HFF-Myc (cell line): Measurements from ENCODE around the gene ATP6V1A.

Experiments used
- DNase-seq: peaks from one replicate; pipeline ENCODE4 v3.0.0-alpha.2; 2011; ENCODE audit warnings: low read depth; ENCODE audit errors: extremely low read depth
- H3K4me3 ChIP-seq: replicated peaks from 2 replicates; pipeline ENCODE4 v1.5.1; 2011; ENCODE audit warnings: low read depth, mild to moderate bottlenecking, control low read depth, low read length
- TF ChIP-seq, protein P1 (sequence below): IDR thresholded peaks from 2 replicates; pipeline ENCODE4 v1.5.1; 2012; ENCODE audit warnings: mild to moderate bottlenecking, low read depth, low read length, control low read depth; ENCODE audit errors: missing control alignments

ATP6V1A gene

DNA sequence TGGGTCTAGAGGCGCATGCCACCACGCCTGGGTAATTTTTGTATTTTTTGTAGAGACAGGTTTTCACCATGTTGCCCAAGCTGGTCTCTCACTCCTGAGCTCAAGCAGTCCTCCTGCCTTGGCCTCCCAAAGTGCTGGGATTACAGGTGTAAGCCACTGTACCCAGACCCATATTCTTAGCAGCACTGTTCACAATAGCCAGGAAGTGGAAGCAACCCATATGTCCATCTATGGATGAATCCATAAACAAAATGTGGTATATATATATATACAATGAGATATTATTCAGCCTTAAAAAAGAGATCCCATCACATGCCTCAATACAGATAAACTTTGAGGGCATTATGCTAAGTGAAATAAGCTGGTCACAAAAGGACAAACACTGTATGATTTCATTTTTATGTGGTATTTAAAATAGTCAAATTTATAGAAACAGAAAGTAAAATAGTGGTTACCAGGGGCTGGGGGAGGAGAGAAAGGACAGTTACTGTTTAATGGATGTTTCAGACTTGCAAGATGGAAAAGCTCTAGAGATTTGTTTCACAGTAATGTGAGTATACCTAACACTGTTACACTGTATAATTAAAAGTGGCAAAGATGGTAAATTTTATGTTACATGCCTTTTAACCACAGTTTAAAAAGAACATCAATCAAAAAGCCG, 56.1 kb downstream of the ATP6V1A start:
- DNase-seq = no peak
- TF ChIP-seq, protein P1, sequence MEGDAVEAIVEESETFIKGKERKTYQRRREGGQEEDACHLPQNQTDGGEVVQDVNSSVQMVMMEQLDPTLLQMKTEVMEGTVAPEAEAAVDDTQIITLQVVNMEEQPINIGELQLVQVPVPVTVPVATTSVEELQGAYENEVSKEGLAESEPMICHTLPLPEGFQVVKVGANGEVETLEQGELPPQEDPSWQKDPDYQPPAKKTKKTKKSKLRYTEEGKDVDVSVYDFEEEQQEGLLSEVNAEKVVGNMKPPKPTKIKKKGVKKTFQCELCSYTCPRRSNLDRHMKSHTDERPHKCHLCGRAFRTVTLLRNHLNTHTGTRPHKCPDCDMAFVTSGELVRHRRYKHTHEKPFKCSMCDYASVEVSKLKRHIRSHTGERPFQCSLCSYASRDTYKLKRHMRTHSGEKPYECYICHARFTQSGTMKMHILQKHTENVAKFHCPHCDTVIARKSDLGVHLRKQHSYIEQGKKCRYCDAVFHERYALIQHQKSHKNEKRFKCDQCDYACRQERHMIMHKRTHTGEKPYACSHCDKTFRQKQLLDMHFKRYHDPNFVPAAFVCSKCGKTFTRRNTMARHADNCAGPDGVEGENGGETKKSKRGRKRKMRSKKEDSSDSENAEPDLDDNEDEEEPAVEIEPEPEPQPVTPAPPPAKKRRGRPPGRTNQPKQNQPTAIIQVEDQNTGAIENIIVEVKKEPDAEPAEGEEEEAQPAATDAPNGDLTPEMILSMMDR = no peak
- no peak overlapping the region for H3K4me3 ChIP-seq

GRCh38 chr3:113804661-113805060, 57.8 kb downstream of the ATP6V1A start:
- TF ChIP-seq, protein P1 = no peak
- DNase-seq = no peak

GRCh38 chr3:113805249-113805648, 58.4 kb downstream of the ATP6V1A start:
- H3K4me3 ChIP-seq = no peak overlapping the region
- DNase-seq = no peak
- TF ChIP-seq, protein P1 = no peak

More at GRCh38 chr3:113804661-113805060, 57.8 kb downstream of the ATP6V1A start:
- no peak overlapping the region for H3K4me3 ChIP-seq

- no peak overlapping the region for H3K4me3 ChIP-seq
- DNase-seq = no peak
- TF ChIP-seq, protein P1 = no peak
Observed at GRCh38 chr3:113812854-113813253, 66.0 kb downstream of the ATP6V1A start.

- H3K4me3 ChIP-seq = no peak overlapping the region
- TF ChIP-seq, protein P1 = no peak
- DNase-seq = no peak
Observed at GRCh38 chr3:113819866-113820265, 73.0 kb downstream of the ATP6V1A start.

DNA sequence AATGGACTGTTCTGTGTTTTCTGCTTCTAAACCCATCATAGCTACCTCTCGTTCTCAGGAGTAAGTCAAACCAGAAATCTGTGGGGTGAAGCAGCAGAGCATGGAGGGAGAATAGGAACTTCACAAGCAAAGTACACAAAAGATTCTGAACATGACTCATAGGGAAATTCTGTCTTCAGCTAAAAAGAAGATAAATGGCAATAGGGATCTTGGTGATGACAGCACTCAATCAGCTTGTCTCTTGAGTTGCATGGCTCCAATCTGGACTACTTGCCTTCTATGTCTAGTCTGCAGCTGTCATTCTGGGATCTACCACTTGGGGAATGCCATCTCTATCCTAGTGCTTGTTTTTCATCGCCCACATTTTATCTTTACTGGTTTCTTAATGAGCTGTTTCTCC, 78.3 kb downstream of the ATP6V1A start:
- TF ChIP-seq, protein P1 = no peak
- H3K4me3 ChIP-seq = no peak overlapping the region

DNA sequence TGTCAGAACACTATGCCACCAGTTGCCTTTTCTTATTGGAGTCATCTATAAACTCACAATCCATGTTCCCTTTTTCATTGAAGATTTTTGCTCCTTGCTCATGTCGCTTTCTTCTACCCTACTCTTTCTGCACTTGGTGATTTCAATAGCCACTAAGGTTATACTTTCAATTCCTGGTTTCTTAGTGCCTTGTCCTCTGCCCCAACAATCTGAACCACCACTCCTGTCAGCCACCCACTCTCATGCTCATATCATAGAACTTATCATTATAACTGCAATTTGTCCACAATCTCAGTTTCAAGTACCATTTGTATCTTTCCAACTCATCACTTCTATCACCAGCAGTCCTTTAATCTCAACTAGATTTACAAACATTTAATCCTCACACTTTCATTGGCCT, 81.8 kb downstream of the ATP6V1A start:
- no peak overlapping the region for H3K4me3 ChIP-seq
- TF ChIP-seq, protein P1 = no peak
- no peak for DNase-seq

More for the DNA sequence above, 78.3 kb downstream of the ATP6V1A start:
- no peak for DNase-seq
